Duodenal mucosa (tissue), 2 donors: Measurements from ENCODE around the gene EGLN3.

Experiments used
- H3K27ac ChIP-seq: one replicate; pipeline ENCODE4 v1.7.0; 2013; ENCODE audit warnings: low read depth, low read length
- H3K27me3 ChIP-seq, 2 donors: one replicate each; pipeline ENCODE4 v1.7.0; 2013; ENCODE audit warnings: low read length in 2 of 2, control low read depth in 1 of 2; ENCODE audit not compliant: insufficient read depth in 2 of 2, control insufficient read depth in 1 of 2
- H3K36me3 ChIP-seq, 2 donors: one replicate each; pipeline ENCODE4 v1.7.0; 2013; ENCODE audit warnings: low read length in 2 of 2, control low read depth in 1 of 2; ENCODE audit not compliant: insufficient read depth in 2 of 2, control insufficient read depth in 1 of 2
- H3K4me1 ChIP-seq, 2 donors: one replicate each; pipeline ENCODE4 v1.7.0; 2013; ENCODE audit warnings: low read length in 2 of 2, control low read depth in 1 of 2; ENCODE audit not compliant: insufficient read depth in 2 of 2, control insufficient read depth in 1 of 2
- H3K4me3 ChIP-seq, 2 donors: one replicate each; pipeline ENCODE4 v1.7.0; 2013; ENCODE audit warnings: low read length in 2 of 2, low read depth in 1 of 2
- H3K9ac ChIP-seq, 2 donors: one replicate each; pipeline ENCODE4 v1.7.0; 2013; ENCODE audit warnings: low read length in 2 of 2, low read depth in 1 of 2
- H3K9me3 ChIP-seq, 2 donors: one replicate each; pipeline ENCODE4 v1.7.0; 2013; ENCODE audit warnings: low read length in 2 of 2, control low read depth in 1 of 2; ENCODE audit not compliant: control insufficient read depth in 1 of 2

EGLN3 gene

DNA sequence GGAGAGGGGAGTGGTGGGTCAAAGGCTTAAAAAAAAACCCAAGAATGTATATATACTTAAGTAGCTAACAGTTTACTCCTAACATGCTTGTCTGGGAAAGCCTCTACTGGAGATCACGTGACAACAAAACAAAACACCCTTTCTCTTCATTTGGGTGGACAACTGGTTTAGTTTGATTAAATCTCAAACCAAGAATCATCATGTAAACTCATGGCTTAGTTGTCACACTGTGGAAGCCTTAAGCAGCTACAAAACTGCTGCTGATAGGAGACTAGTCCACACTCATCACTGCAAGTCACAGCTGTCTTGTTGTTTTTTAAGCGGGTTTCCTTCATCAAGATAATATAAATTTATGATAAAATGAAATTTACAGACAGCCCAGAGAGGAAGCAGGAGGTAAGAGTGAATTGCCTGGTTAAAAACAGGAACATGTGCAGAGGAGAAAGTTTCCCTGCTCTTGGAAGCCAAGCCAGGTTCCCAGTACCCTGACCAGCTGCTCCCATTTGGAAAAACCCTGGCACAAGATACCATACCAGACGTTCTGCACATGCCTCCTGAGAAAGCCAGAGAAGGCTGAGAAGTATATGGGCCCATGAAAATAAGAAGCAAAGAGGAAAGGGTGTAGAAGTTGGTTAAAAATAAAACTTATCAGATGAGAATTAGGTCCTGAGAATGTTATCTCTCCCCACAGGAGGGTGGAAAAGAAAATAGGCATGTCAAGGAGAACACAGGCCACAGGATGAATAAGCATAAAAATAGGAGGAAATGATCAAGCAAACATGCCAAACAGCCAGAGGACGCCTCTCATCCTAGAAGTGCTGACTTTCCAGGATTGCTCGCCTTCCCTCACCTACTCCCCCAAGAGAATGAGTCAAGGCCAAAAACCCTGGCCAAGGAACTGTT lies 34.0 kb downstream of the EGLN3 start:
- H3K4me1 ChIP-seq = no peaks in the 10 kb centered on the region
- H3K36me3 ChIP-seq = no peaks in the 10 kb centered on the region
- H3K9me3 ChIP-seq = no peaks in the 10 kb centered on the region
- H3K4me3 ChIP-seq = no peak overlapping the region
- no peak overlapping the region for H3K27ac ChIP-seq
- H3K9ac ChIP-seq = no peak overlapping the region
- H3K27me3 ChIP-seq = no peaks in the 10 kb centered on the region

DNA sequence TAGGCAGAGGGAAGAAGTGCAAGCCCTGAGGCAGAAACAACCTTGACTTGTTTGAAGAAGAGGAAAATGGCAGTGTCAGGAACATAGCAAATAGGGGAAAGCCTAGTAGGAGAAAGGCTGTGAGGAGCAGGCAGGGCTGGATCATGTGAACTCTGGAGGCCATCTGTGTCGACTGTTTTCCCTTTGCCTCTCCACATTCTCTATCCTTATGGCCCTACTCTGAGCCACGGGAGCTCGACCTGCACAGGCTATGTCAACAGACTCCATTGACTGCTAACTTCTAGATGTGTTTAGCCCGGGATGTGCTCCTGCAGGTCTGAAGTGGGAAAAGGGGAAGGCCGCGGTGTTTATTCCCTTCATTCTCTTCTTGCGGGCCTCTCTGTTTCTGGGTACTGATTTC lies 35.2 kb downstream of the EGLN3 start:
- Histone ChIP-seq H3K27me3 (no peaks in the 10 kb centered on the region), H3K36me3 (no peaks in the 10 kb centered on the region), H3K9ac (no peak overlapping the region), H3K4me1 (no peaks in the 10 kb centered on the region), H3K9me3 (no peaks in the 10 kb centered on the region), H3K27ac (no peak overlapping the region), H3K4me3 (no peak overlapping the region)

DNA sequence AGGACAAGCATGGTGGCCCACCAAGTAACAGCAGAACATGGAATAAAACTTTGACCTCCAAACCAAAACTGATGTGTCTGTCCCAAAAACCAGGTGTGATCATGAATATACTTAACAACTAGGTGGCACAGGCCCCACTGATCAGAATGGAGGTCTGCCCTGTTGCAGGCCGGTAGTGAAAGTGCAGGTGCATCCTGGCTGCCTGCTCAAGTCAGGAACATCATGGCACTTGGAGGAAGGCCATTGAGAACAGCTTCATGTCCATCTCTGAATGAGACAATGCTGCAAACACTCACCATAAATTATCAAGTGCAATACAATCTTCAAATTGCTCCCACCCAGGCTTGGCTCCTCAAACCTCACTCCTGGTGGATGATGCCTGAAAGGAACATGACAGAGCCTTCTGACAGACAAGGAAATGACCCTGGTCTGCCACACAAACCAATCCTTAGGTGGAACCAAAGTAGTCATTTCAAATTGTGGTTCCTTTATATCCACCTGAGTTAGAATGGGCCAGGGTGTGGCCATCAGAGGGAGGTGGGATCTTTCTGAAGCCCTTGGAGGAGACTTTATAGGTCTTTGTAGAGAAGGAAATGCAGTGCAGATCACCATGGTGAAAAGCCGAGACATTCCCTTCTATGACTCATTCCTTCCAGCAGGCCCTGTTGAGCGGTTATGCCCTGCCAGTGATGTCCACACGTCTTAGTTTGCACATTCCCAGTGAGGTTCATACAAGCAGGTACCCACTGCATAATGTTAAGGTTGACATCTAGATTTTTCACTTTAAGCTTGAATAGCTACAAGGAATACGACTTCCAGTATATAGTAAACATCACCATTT lies 36.0 kb downstream of the EGLN3 start:
- H3K4me1 ChIP-seq = peaks cover 0 to 4% of the 10 kb centered on the region in 2 donors
- no peak overlapping the region for H3K27ac ChIP-seq
- H3K9me3 ChIP-seq = no peaks in the 10 kb centered on the region
- no peaks in the 10 kb centered on the region for H3K36me3 ChIP-seq
- no peaks in the 10 kb centered on the region for H3K27me3 ChIP-seq
- no peak overlapping the region for H3K9ac ChIP-seq
- no peak overlapping the region for H3K4me3 ChIP-seq

DNA sequence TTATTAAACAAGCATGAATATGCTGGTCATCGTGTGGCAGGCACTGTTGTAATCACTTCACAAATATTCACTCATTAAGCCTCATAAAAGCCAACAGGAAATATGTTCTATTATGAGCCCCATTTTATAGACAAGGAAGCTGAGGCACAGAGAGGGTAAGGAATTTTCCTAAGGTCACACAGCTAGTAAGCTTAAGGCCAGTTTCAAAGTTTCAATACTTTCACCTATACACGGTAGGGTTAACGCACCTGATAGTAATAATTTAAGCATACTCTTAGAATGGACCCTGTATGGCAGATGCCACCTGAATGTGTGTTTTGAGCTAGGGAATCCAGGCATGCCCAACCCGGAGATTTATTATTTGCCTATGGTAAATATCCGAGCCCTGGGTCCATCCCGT lies 39.8 kb downstream of the EGLN3 start:
- Histone ChIP-seq H3K9me3 (no peaks in the 10 kb centered on the region), H3K27me3 (no peaks in the 10 kb centered on the region), H3K27ac (no peak overlapping the region), H3K36me3 (no peaks in the 10 kb centered on the region), H3K9ac (no peak overlapping the region), H3K4me1 (peaks cover 10 to 14% of the 10 kb centered on the region in 2 donors), H3K4me3 (no peak overlapping the region)

DNA sequence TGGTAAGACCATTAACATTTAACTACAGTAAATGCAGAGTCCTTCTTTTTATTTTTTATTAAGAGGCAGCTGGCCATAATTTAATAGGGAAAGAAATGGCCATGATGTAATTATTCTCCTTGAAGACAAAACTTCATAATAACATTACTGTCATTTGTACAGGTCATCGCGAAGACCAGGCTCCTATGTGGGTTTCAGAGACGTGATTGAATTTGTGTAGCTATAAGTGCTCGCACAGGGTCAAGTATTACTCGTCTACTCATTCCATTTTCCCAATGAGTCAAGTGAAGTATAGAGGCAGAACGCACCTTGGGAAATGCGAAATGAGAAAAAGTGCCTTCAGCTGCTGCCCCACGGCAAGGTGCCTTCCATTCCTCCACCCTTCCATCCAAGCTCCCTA lies 40.4 kb downstream of the EGLN3 start:
- no peak overlapping the region for H3K9ac ChIP-seq
- H3K4me1 ChIP-seq = peaks cover 10 to 14% of the 10 kb centered on the region in 2 donors
- no peak overlapping the region for H3K27ac ChIP-seq
- no peaks in the 10 kb centered on the region for H3K36me3 ChIP-seq
- H3K9me3 ChIP-seq = no peaks in the 10 kb centered on the region
- no peak overlapping the region for H3K4me3 ChIP-seq
- no peaks in the 10 kb centered on the region for H3K27me3 ChIP-seq

DNA sequence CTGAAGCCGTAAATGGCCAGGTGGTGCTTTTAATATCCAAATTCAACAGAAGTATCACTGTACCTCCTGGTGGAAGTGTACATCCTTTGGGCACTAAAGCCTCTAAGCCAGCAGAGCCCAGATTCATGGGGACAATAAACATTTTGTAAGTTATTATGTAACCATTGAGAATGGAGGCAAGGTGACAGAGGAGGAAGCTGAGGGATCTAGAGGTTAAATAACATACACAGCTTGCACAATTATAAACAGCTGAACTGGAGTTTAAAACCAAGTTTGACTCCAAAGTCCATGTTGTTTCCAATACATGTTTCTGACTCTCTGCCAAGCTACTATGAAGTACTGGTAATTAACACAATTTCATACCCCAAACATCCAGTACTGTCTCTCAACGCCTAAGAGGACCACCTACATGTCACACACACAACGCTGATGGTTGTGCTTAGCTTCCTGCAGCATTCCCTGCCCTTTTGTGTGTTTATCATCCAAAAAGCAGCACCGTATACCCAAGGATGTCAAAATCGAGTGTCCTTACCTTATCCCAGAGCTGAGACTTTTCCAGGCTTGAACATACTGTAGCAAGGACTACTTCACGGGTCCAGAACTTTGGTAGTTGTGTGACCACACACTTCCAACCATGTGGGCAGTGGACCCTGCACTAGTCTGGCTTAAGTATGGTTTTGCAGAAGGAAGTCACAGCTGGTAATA lies 41.3 kb downstream of the EGLN3 start:
- Histone ChIP-seq H3K27me3 (no peaks in the 10 kb centered on the region), H3K4me1 (peaks cover 10 to 14% of the 10 kb centered on the region in 2 donors), H3K9me3 (no peaks in the 10 kb centered on the region), H3K27ac (no peak overlapping the region), H3K36me3 (no peaks in the 10 kb centered on the region), H3K4me3 (peak overlapping the region in 1 of 2 donors; percentile 44), H3K9ac (peak overlapping the region in 1 of 2 donors; percentile 10)

DNA sequence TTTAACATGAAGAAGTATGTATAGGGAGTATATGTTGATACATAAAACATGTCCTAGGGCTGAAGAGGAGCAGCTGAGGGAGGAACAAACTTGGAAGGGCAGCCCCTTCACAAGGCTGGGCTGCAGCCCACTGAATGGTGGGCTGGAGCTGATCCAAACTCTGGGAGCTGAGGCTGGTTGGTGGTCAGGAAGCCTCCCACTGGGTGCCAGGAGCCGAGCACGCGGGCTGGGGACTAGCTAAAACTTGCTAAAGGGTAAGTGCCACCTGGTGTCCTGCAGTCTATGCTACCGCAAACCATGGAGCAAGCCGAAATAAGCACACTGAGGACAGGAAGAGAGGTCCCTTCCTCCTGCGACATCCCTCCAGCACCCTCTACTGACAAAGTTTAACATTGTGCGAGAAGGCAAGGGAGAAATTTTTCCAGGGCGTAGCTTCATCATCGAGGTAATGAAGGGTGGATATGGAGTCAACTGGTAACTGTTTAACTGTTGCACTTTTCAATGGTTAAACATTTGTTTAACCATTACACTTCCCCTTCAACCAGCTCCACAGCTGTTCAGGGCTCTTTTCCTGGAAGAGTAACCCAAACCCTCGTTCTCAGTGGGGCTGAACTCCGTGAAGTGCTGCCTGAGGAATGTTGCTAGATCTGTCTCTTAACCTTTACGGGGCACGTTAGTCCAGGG lies 42.2 kb downstream of the EGLN3 start:
- H3K4me1 ChIP-seq = peaks cover 10 to 14% of the 10 kb centered on the region in 2 donors
- no peaks in the 10 kb centered on the region for H3K27me3 ChIP-seq
- peak overlapping the region in 1 of 2 donors; percentile 10 for H3K9ac ChIP-seq
- no peaks in the 10 kb centered on the region for H3K9me3 ChIP-seq
- no peak overlapping the region for H3K27ac ChIP-seq
- no peaks in the 10 kb centered on the region for H3K36me3 ChIP-seq
- peak overlapping the region in 1 of 2 donors; percentile 44 for H3K4me3 ChIP-seq

DNA sequence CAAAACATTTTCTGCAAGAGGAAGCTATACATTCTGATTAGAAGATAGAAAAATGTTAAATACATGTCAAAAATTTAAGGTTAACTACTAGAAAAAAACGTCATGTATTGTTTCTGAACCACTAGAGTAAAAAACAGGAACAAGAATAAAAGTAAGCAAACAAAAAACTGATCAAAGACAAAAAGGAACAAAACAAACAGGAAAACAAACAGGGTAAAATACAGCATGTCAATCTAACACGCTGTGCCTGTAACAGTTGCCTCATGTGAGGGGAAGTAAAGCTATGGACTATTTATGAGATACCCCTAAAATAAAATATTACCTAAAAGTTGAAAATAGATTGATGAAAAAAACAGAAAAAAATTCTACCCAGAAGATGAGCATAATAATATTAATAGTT lies 43.9 kb downstream of the EGLN3 start:
- Histone ChIP-seq H3K9ac (no peak overlapping the region), H3K27me3 (no peaks in the 10 kb centered on the region), H3K9me3 (no peaks in the 10 kb centered on the region), H3K4me3 (no peak overlapping the region), H3K27ac (no peak overlapping the region), H3K4me1 (peaks cover 10 to 14% of the 10 kb centered on the region in 2 donors), H3K36me3 (no peaks in the 10 kb centered on the region)

DNA sequence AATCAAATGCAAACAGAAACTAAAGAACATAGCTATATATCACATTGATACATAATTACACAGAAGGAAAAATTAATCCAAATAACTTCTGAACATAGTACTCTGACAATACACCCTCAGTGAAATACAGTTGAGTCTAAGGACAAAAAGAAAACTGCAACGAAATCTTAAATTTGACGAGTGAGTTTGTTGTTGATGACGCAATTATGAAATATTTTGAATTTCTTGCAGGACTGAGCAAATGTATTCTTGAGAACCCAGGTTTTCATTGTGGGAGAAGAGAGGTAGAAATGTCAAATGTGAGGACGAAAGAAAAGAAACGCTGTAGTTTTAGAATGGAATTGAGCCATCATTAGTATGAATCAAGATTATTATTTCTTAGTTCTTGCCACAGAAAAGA lies 46.3 kb downstream of the EGLN3 start:
- H3K27me3 ChIP-seq = no peaks in the 10 kb centered on the region

More for the DNA sequence above, 46.3 kb downstream of the EGLN3 start:
- Histone ChIP-seq H3K9me3 (no peaks in the 10 kb centered on the region), H3K27ac (no peak overlapping the region), H3K36me3 (no peaks in the 10 kb centered on the region), H3K4me3 (no peak overlapping the region), H3K4me1 (peaks cover 8% of the 10 kb centered on the region in 2 donors), H3K9ac (no peak overlapping the region)
